Heart right ventricle (tissue), 16 donors: ENCODE measurements around the gene B3GALNT1. TPM values are rescaled to one million over a fixed set of nuclear protein-coding genes. Genes with fewer than 3 reads are reported as not detected.

Source experiments
- ATAC-seq, 8 donors: fragments of 200-7000 bp; cut with Tn5 transposase; one replicate each; pipeline ENCODE4 v1.9.1; 2020; ENCODE audit warnings: mild to moderate bottlenecking in 8 of 8, moderate library complexity in 8 of 8, moderate number of reproducible peaks in 1 of 8
- DNase-seq, 2 donors: peaks; one replicate each; pipeline ENCODE4 v3.0.0-alpha.2; 2020
- H3K27ac ChIP-seq, 10 donors: fragments of 200-600 bp; sonication (generic) in 2 of 10; one replicate each; pipeline versions ENCODE4 v1.5.0 to v1.8.0; 2020 to 2022; ENCODE audit warnings: mild to moderate bottlenecking in 3 of 10
- H3K27me3 ChIP-seq, 7 donors: fragments of 200-600 bp; one replicate each; pipeline ENCODE4 v1.8.0; 2021 to 2022; ENCODE audit warnings: mild to moderate bottlenecking in 2 of 7
- H3K36me3 ChIP-seq, 9 donors: fragments of 200-600 bp; sonication (generic) in 1 of 9; one replicate each; pipeline versions ENCODE4 v1.5.0 to v1.8.0; 2020 to 2022; ENCODE audit warnings: mild to moderate bottlenecking in 2 of 9
- H3K4me1 ChIP-seq, 9 donors: fragments of 200-600 bp; sonication (generic) in 1 of 9; one replicate each; pipeline versions ENCODE4 v1.5.0 to v1.8.0; 2020 to 2022; ENCODE audit warnings: mild to moderate bottlenecking in 4 of 9
- H3K4me3 ChIP-seq, 10 donors: fragments of 200-600 bp; sonication (generic) in 2 of 10; one replicate each; pipeline versions ENCODE4 v1.5.0 to v1.8.0; 2020 to 2022; ENCODE audit warnings: mild to moderate bottlenecking in 7 of 10, moderate library complexity in 2 of 10
- H3K9me3 ChIP-seq, 11 donors: fragments of 200-600 bp in 10 of 11; sonication (generic) in 2 of 11; one replicate each; pipeline versions ENCODE4 v1.5.0 to v1.8.0; 2013 to 2022; ENCODE audit warnings: mild to moderate bottlenecking in 2 of 11, control low read depth in 1 of 11, moderate library complexity in 1 of 11
- WGBS, 2 donors: extraction: QIAGEN DNeasy Blood & Tissue Kit; methylation state at CpG; one replicate each; pipeline ENCODE4 v1.1.7; 2013; ENCODE audit warnings: inconsistent platforms in 1 of 2; 5-methylcytosine and 5-hydroxymethylcytosine counted together
- intact Hi-C, 10 donors: fragments of 100-400 bp; cut with DNase I; formaldehyde crosslinking; loops; one replicate each; pipeline versions ENCODE4 v1.11.1 to v1.14.2; 2022
- polyA plus RNA-seq, 2 donors: library from polyadenylated mRNA; stranded (reverse); fragments of 200-250 nt; gene quantifications; one replicate each; pipeline ENCODE4 v1.2.3, GENCODE V29; 2013
- total RNA-seq, 10 donors: library from RNA; stranded (reverse); fragmentation: NEBNext Ultra II Directional in 3 of 10; extraction: Animal tissue kit (Norgen Biotek cat#: 25700) in 3 of 10; gene quantifications; one replicate each; pipeline versions ENCODE4 v1.2.1 to v1.2.4, GENCODE V29; 2021 to 2023
- TF ChIP-seq, protein P1 (sequence below), 9 donors: fragments of 200-600 bp; sonication (generic) in 2 of 9; IDR thresholded peaks; one replicate each; pipeline versions ENCODE4 v1.5.0 to v1.8.0; 2021 to 2022; ENCODE audit warnings: antibody characterized with exemption in 9 of 9, mild to moderate bottlenecking in 5 of 9, moderate library complexity in 1 of 9
- donor health status: Arrhythmogenic right ventricular cardiomyopathy.
- donor health status: ischemic (EF 13 %, LVEDD 7.1; RV severe dilation, severe dysfunction).
- donor health status: healthy with polysubstance abuse.
- donor health status: DM: no; HTN: yes; CAD: no.
- donor health status: DM: no; HTN: no; CAD: no.
- donor health status: ischemic (EF 25% LVEDD 6.9; RV normal size, moderate dysfunction).
- donor health status: ischemic (EF 25% LVEDD 5.7; RV mildly dilated, moderate dysfunction).
- donor health status: healthy.
- donor health status: DM: yes; HTN: yes; CAD: no.
- donor health status: Ischemic cardiomyopathy.
- donor health status: ischemic (EF 35%, LVEDD 5.7; RV mildly dilated, moderate dysfunction).
- donor health status: nonischemic (EF 11% LVEDD 7.7; RV severe dilation, severe dysfunction).
- donor health status: DM: yes; HTN: yes; CAD: no.
- donor health status: PGD.
- donor health status: ischemic (EF 29% LVEDD 5.4; RV normal size, mild dysfunction).
- donor health status: nonischemic (EF 23%, LVEDD 6.1; RV moderate dilation, normal function).

Gene B3GALNT1
- total and polyA plus RNA-seq, 12 donors, result 18.7 to 85.1 (median 71.7) TPM

DNA sequence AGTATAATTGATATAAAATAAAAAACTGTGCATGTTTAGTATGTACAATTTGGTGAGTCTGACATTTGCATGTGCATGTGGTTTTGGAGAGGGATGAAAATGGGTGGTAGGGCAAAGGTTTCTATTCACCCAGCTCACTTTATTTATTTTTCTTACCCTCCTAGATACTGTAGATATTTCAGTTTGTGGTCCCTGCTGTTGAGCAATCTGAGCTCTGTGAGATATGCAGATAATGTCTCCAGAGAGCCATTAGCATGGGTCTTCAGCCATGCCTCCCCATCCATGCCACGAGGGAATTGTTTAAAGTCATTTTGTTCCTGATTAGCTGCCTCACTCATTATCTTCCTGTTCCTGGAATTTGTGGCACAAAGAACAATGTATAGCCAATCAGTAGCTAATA is 44.4 kb upstream of the B3GALNT1 start:
- no peaks in the 10 kb centered on the region for H3K9me3 ChIP-seq
- intact Hi-C loops, result no loop called here
- no peaks in the 10 kb centered on the region for H3K27me3 ChIP-seq
- H3K4me3 ChIP-seq, result no peak overlapping the region
- H3K36me3 ChIP-seq, result no peaks in the 10 kb centered on the region
- DNase-seq (no peak), ATAC-seq (no peak)
- TF ChIP-seq, protein P1, sequence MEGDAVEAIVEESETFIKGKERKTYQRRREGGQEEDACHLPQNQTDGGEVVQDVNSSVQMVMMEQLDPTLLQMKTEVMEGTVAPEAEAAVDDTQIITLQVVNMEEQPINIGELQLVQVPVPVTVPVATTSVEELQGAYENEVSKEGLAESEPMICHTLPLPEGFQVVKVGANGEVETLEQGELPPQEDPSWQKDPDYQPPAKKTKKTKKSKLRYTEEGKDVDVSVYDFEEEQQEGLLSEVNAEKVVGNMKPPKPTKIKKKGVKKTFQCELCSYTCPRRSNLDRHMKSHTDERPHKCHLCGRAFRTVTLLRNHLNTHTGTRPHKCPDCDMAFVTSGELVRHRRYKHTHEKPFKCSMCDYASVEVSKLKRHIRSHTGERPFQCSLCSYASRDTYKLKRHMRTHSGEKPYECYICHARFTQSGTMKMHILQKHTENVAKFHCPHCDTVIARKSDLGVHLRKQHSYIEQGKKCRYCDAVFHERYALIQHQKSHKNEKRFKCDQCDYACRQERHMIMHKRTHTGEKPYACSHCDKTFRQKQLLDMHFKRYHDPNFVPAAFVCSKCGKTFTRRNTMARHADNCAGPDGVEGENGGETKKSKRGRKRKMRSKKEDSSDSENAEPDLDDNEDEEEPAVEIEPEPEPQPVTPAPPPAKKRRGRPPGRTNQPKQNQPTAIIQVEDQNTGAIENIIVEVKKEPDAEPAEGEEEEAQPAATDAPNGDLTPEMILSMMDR (IDR thresholded peaks at IDR 0.05), result no peak
- WGBS, 2 donors, result 24 to 27% methylated on average over 1 of the region's 1 CpG
- H3K27ac ChIP-seq, result no peak overlapping the region
- peaks cover 0 to 6% (median 0%) of the 10 kb centered on the region in 9 donors for H3K4me1 ChIP-seq

- Histone ChIP-seq H3K4me1 (peaks cover 0 to 6% (median 0%) of the 10 kb centered on the region in 9 donors), H3K4me3 (no peak overlapping the region), H3K36me3 (no peaks in the 10 kb centered on the region), H3K9me3 (no peaks in the 10 kb centered on the region), H3K27ac (no peak overlapping the region), H3K27me3 (no peaks in the 10 kb centered on the region)
- 82 to 97% methylated on average over 4 of the region's 4 CpGs for WGBS, 2 donors
- ATAC-seq (no peak), DNase-seq (no peak)
- intact Hi-C loops, result no loop called here
- TF ChIP-seq, protein P1 (IDR thresholded peaks at IDR 0.05), result no peak
These were observed 43.8 kb upstream of the B3GALNT1 start for GRCh38 chr3:161148832-161149475.

DNA sequence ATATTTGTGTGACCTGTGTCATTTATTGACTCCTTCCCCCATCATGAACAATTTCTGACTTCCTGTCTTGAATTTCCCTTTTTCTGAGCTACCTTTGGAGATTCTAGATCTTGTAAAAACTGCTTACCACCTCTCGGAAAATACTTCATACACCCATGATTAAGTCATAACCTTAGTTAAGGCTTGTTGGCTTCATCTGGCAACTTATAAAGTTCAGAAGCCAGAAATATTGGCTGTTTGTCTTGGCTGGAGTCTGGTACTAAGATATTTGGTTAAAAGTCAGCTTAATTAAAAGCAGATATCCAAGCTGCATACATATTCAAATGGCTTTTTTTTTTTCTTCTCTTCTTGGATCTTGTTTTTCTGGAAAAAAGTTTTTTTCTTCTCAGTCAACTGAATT is 37.3 kb upstream of the B3GALNT1 start:
- intact Hi-C loops, result no loop called here
- 37 to 65% methylated on average over 1 of the region's 1 CpG for WGBS, 2 donors
- Histone ChIP-seq H3K9me3 (peaks cover 0 to 4% (median 0%) of the 10 kb centered on the region in 11 donors), H3K36me3 (no peaks in the 10 kb centered on the region), H3K4me3 (no peak overlapping the region), H3K27me3 (no peaks in the 10 kb centered on the region), H3K27ac (peak overlapping the region in 1 of 10 donors; percentile 9), H3K4me1 (peaks cover 0 to 13% (median 0%) of the 10 kb centered on the region in 9 donors)
- DNase-seq (no peak), ATAC-seq (peak in 2 of 8 donors; percentile 47 to 74)
- TF ChIP-seq, protein P1 (IDR thresholded peaks at IDR 0.05), result no peak

- WGBS, 2 donors, result 69 to 75% methylated on average over 3 of the region's 3 CpGs
- no peak overlapping the region for H3K4me3 ChIP-seq
- no peak for DNase-seq
- no peaks in the 10 kb centered on the region for H3K27me3 ChIP-seq
- H3K9me3 ChIP-seq, result peaks cover 0 to 4% (median 0%) of the 10 kb centered on the region in 11 donors
- peaks cover 0 to 13% (median 0%) of the 10 kb centered on the region in 9 donors for H3K4me1 ChIP-seq
- intact Hi-C loops, result no loop called here
- H3K36me3 ChIP-seq, result no peaks in the 10 kb centered on the region
- no peak overlapping the region for H3K27ac ChIP-seq
- no peak for ATAC-seq
- TF ChIP-seq, protein P1 (IDR thresholded peaks at IDR 0.05), result no peak
These were observed 34.5 kb upstream of the B3GALNT1 start for GRCh38 chr3:161139686-161140085.
